ENCODE results near the gene ZNRF3. TPM values are rescaled to one million over a fixed set of nuclear protein-coding genes. Genes with fewer than 3 reads are reported as not detected.
A peak's percentile ranks its signal among the peaks of the same experiment; 100 is the strongest.
"Not testable (repeated sequence)": the region's sequence is repeated elsewhere in the genome, so short reads cannot be mapped to it uniquely, and the experiment has no call there.

The ZNRF3 gene
- total RNA-seq, 4 donors from 2014 or later: 6.1 to 23.2 (median 12.0) TPM

GRCh38 chr22:29032584-29032983, 149.2 kb downstream of the ZNRF3 start:
- peaks cover 8 to 9% of the 10 kb centered on the region in 2 donors for H3K4me1 ChIP-seq
- no peak overlapping the region for H3K4me3 ChIP-seq
- intact Hi-C loops (cut with DNase I; ENCODE audit: low total_unique reads): loop anchor here (10.0 kb wide), 1 partner anchor 148 kb away; the partner anchor contains the start of gene ZNRF3
- peak overlapping the region; percentile 93 to 96 for H3K27ac ChIP-seq
- TF ChIP-seq, protein P1, sequence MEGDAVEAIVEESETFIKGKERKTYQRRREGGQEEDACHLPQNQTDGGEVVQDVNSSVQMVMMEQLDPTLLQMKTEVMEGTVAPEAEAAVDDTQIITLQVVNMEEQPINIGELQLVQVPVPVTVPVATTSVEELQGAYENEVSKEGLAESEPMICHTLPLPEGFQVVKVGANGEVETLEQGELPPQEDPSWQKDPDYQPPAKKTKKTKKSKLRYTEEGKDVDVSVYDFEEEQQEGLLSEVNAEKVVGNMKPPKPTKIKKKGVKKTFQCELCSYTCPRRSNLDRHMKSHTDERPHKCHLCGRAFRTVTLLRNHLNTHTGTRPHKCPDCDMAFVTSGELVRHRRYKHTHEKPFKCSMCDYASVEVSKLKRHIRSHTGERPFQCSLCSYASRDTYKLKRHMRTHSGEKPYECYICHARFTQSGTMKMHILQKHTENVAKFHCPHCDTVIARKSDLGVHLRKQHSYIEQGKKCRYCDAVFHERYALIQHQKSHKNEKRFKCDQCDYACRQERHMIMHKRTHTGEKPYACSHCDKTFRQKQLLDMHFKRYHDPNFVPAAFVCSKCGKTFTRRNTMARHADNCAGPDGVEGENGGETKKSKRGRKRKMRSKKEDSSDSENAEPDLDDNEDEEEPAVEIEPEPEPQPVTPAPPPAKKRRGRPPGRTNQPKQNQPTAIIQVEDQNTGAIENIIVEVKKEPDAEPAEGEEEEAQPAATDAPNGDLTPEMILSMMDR (IDR thresholded peaks at IDR 0.05): no peak
- TF ChIP-seq POLR2A (IDR thresholded peaks at IDR 0.05): no peak
- H3K36me3 ChIP-seq: no peaks in the 10 kb centered on the region
- peak in 1 of 2 donors; percentile 35 for DNase-seq
- H3K9me3 ChIP-seq: no peaks in the 10 kb centered on the region
- no peaks in the 10 kb centered on the region for H3K27me3 ChIP-seq

- Histone ChIP-seq H3K36me3 (no peaks in the 10 kb centered on the region), H3K9me3 (no peaks in the 10 kb centered on the region), H3K27me3 (no peaks in the 10 kb centered on the region), H3K4me3 (no peak overlapping the region), H3K4me1 (peaks cover 0 to 4% of the 10 kb centered on the region in 2 donors), H3K27ac (no peak overlapping the region)
- no peak for TF ChIP-seq POLR2A (IDR thresholded peaks at IDR 0.05)
- TF ChIP-seq, protein P1 (IDR thresholded peaks at IDR 0.05): no peak
- DNase-seq: no peak
- intact Hi-C loops (cut with DNase I; ENCODE audit: low total_unique reads): loop anchor here (10.0 kb wide), 1 partner anchor 153 kb away; the partner anchor contains the start of gene ZNRF3
Measured at GRCh38 chr22:29037340-29037932, 154.1 kb downstream of the ZNRF3 start.

- TF ChIP-seq, protein P1 (IDR thresholded peaks at IDR 0.05): no peak
- no peak for TF ChIP-seq POLR2A (IDR thresholded peaks at IDR 0.05)
- no peaks in the 10 kb centered on the region for H3K27me3 ChIP-seq
- intact Hi-C loops (cut with DNase I; ENCODE audit: low total_unique reads): loop anchor here (10.0 kb wide), 1 partner anchor 154 kb away; the partner anchor contains the start of gene ZNRF3
Measured at GRCh38 chr22:29039148-29039547, 155.8 kb downstream of the ZNRF3 start.

DNA sequence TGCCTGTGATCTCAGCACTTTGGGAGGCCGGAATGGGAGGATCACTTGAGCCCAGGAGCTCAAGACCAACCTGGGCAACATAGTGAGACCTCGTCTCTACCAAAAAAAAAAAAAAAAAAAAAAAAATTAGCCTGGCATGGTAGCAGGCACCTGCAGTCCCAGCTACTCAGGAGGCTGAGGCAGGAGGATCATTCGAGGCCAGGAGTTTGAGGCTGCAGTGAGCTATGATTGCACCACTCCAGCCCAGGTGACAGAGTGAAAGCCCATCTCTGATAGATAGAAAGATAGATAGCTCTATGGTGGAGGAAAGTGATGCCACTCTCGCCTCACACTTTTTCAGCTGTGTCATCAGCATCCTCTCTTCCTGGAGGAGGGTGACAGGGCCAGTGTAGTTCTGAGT, 156.3 kb downstream of the ZNRF3 start:
- not testable (repeated sequence) for H3K9me3 ChIP-seq, H3K27me3 ChIP-seq, H3K27ac ChIP-seq, H3K4me3 ChIP-seq, H3K36me3 ChIP-seq, DNase-seq, H3K4me1 ChIP-seq
- intact Hi-C loops (cut with DNase I; ENCODE audit: low total_unique reads): loop anchor here (2.0 to 10.0 kb wide), 2 partner anchors 155 to 185 kb away; partner anchors contain the start of gene ZNRF3

More at GRCh38 chr22:29039148-29039547, 155.8 kb downstream of the ZNRF3 start:
- H3K4me3 ChIP-seq: no peak overlapping the region
- DNase-seq: no peak
- H3K9me3 ChIP-seq: no peaks in the 10 kb centered on the region
- peaks cover 3 to 4% of the 10 kb centered on the region in 2 donors for H3K4me1 ChIP-seq
- no peak overlapping the region for H3K27ac ChIP-seq
- H3K36me3 ChIP-seq: no peaks in the 10 kb centered on the region

DNA sequence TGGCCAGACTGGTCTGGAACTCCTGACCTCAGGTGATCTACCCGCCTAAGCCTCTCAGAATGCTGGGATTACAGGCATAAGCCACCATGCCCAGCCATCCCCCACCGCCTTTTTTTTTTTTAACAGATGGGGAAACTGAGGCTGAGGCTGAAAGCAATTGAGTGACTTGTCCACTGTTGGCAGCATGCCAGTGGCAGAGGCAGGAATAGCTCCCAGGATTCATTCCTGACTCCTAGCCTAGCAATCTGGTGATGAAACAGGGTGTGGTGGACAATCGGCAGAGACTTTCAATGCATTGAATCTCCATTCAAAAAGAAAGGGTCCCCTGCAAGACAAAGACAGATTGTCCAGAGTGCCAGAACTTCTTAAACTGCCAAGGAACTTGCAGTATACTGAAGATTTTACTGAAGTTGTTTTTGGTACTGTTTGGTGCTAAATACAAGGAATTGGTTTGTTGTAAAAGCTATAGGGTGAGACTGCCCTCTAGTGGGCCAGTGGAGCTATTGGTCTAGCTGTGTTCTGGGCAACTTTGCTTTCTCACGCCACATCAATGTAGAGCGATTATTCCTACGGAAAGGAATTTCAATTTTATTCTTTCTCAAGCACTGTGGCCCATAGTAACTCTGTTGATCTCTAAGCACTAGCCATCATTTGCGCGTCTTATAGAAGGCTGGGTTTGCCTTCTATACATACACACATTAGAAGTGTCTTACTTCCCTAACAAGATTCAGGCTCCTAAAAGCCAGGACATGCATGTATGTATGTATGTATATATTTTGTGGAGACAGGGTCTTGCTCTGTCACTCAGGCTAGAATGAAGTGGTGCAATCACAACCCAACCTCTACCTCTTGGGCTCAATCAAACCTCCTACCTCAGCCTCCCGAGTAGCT, 157.3 kb downstream of the ZNRF3 start:
- H3K4me3 ChIP-seq: no peak overlapping the region
- TF ChIP-seq, protein P1 (IDR thresholded peaks at IDR 0.05): peak; percentile 95 to 97 (median 96)
- no peak for TF ChIP-seq POLR2A (IDR thresholded peaks at IDR 0.05)
- H3K27me3 ChIP-seq: no peaks in the 10 kb centered on the region
- H3K36me3 ChIP-seq: no peaks in the 10 kb centered on the region
- peak; percentile 60 to 83 for DNase-seq
- intact Hi-C loops (cut with DNase I; ENCODE audit: low total_unique reads): loop anchor here (2.0 kb wide), 1 partner anchor 186 kb away; no protein-coding TSS in a partner anchor
- H3K27ac ChIP-seq: no peak overlapping the region
- H3K4me1 ChIP-seq: peaks cover 4 to 7% of the 10 kb centered on the region in 2 donors
- H3K9me3 ChIP-seq: no peaks in the 10 kb centered on the region

Data from uterus (tissue), 4 donors.